Middle frontal gyrus (tissue), 1 donor: ENCODE measurements around the gene PLEKHG5.

Experiments used
- DNase-seq: peaks from one replicate; pipeline ENCODE4 v3.0.0-alpha.2; 2015; ENCODE audit warnings: low spot score; ENCODE audit errors: extremely low spot score

Gene PLEKHG5

GRCh38 chr1:6491480-6491962, at the start of gene PLEKHG5:
TSS of gene PLEKHG5 (minus strand) at chr1:6491667. CDS start at chr1:6477571, 14,096 bp downstream.
- no peak for DNase-seq

GRCh38 chr1:6538956-6539355, 47.5 kb upstream of the PLEKHG5 start:
- no peak for DNase-seq

GRCh38 chr1:6536291-6536690, 44.8 kb upstream of the PLEKHG5 start:
- no peak for DNase-seq

- DNase-seq = no peak
These were observed 43.7 kb upstream of the PLEKHG5 start for GRCh38 chr1:6535214-6535613.

GRCh38 chr1:6534248-6534822, 42.9 kb upstream of the PLEKHG5 start:
- DNase-seq = no peak

- no peak for DNase-seq
These were observed 40.5 kb upstream of the PLEKHG5 start for GRCh38 chr1:6531996-6532395.

- no peak for DNase-seq
These were observed 39.2 kb upstream of the PLEKHG5 start for GRCh38 chr1:6530504-6531160.

GRCh38 chr1:6528492-6528891, 37.0 kb upstream of the PLEKHG5 start:
- no peak for DNase-seq

GRCh38 chr1:6526316-6526715, 34.8 kb upstream of the PLEKHG5 start:
- no peak for DNase-seq

- no peak for DNase-seq
These were observed 32.1 kb upstream of the PLEKHG5 start for GRCh38 chr1:6523566-6523965.

- no peak for DNase-seq
These were observed 30.1 kb upstream of the PLEKHG5 start for GRCh38 chr1:6521536-6521935.

GRCh38 chr1:6519935-6520671, 28.6 kb upstream of the PLEKHG5 start:
- DNase-seq = peak; percentile 42

- DNase-seq = no peak
These were observed 28.0 kb upstream of the PLEKHG5 start for GRCh38 chr1:6519491-6519934.

- no peak for DNase-seq
These were observed 26.0 kb upstream of the PLEKHG5 start for GRCh38 chr1:6517435-6517851.

- no peak for DNase-seq
These were observed 24.3 kb upstream of the PLEKHG5 start for GRCh38 chr1:6515771-6516170.

GRCh38 chr1:6513320-6513801, 21.9 kb upstream of the PLEKHG5 start:
- no peak for DNase-seq

GRCh38 chr1:6512908-6513280, 21.4 kb upstream of the PLEKHG5 start:
- DNase-seq = no peak

- no peak for DNase-seq
These were observed 20.9 kb upstream of the PLEKHG5 start for GRCh38 chr1:6512245-6512907.

- no peak for DNase-seq
These were observed 20.2 kb upstream of the PLEKHG5 start for GRCh38 chr1:6511561-6512244.

GRCh38 chr1:6511056-6511455, 19.6 kb upstream of the PLEKHG5 start:
- DNase-seq = no peak

GRCh38 chr1:6510493-6510892, 19.0 kb upstream of the PLEKHG5 start:
- no peak for DNase-seq
